Lower leg skin (tissue), 4 donors: ENCODE data around the gene AKR1C3. TPM values are rescaled to one million over a fixed set of nuclear protein-coding genes. Genes with fewer than 3 reads are reported as not detected.
"Not testable (repeated sequence)": the region's sequence is repeated elsewhere in the genome, so short reads cannot be mapped to it uniquely, and the experiment has no call there.

ENCODE experiments used
- DNase-seq, 2 donors: peaks; one replicate each; pipeline ENCODE4 v3.0.0-alpha.2; 2019; ENCODE audit warnings: low spot score in 2 of 2
- H3K4me3 ChIP-seq: fragments of 200-600 bp; sonication (generic); 2 replicates; pipeline ENCODE4 v1.5.1; 2017; ENCODE audit warnings: mild to moderate bottlenecking, low read depth; ENCODE audit not compliant: poor library complexity, severe bottlenecking
- POLR2A ChIP-seq, 2 donors: fragments of 450-650 bp; IDR thresholded peaks; one replicate each; pipeline ENCODE4 v1.6.1; 2016 to 2017; ENCODE audit warnings: antibody characterized with exemption in 2 of 2, mild to moderate bottlenecking in 1 of 2, moderate library complexity in 1 of 2
- WGBS, 2 donors: methylation state at CpG; one replicate each; pipeline ENCODE4 v1.1.5; 2018; 5-methylcytosine and 5-hydroxymethylcytosine counted together
- intact Hi-C: fragments of 100-400 bp; cut with DNase I; formaldehyde crosslinking; loops from one replicate; pipeline ENCODE4 v1.15.0; 2023; ENCODE audit warnings: low total_unique reads
- total RNA-seq, 4 donors: library from RNA; depleted of rRNA; stranded (reverse); fragments of >200 nt; gene quantifications; one replicate each; pipeline ENCODE4 v1.1.0, GENCODE V29; 2016
- TF ChIP-seq, protein P1 (sequence below), 3 donors: fragments of 450-650 bp; IDR thresholded peaks; one replicate each; pipeline ENCODE4 v1.5.1; 2016; ENCODE audit warnings: antibody characterized with exemption in 3 of 3, mild to moderate bottlenecking in 3 of 3, moderate library complexity in 2 of 3

The AKR1C3 gene
- total RNA-seq, 4 donors from 2014 or later = 17.2 to 38.7 (median 29.6) TPM

DNA sequence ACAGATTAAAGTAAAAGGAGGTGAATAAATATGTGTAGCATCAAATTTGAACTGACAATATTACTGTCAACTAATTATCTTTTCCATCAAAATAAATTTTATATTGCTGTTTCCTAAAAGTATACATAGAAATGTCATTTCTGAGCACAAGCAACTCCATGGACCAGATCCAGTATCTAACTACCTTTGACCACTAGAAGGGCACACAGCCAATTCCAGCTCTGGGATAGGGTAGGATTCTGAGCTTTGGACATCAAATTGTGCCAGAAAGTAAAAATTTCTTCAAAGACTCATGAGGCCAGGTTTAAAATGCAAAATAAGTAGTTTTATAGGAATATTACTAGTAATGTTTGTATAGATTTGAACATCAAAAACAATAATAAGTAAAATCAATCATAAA lies 29.7 kb downstream of the AKR1C3 start:
- intact Hi-C loops = no loop called here
- no peak for TF ChIP-seq POLR2A (IDR thresholded peaks at IDR 0.05)
- TF ChIP-seq, protein P1, sequence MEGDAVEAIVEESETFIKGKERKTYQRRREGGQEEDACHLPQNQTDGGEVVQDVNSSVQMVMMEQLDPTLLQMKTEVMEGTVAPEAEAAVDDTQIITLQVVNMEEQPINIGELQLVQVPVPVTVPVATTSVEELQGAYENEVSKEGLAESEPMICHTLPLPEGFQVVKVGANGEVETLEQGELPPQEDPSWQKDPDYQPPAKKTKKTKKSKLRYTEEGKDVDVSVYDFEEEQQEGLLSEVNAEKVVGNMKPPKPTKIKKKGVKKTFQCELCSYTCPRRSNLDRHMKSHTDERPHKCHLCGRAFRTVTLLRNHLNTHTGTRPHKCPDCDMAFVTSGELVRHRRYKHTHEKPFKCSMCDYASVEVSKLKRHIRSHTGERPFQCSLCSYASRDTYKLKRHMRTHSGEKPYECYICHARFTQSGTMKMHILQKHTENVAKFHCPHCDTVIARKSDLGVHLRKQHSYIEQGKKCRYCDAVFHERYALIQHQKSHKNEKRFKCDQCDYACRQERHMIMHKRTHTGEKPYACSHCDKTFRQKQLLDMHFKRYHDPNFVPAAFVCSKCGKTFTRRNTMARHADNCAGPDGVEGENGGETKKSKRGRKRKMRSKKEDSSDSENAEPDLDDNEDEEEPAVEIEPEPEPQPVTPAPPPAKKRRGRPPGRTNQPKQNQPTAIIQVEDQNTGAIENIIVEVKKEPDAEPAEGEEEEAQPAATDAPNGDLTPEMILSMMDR (IDR thresholded peaks at IDR 0.05) = no peak
- DNase-seq = no peak
- H3K4me3 ChIP-seq = no peak overlapping the region

DNA sequence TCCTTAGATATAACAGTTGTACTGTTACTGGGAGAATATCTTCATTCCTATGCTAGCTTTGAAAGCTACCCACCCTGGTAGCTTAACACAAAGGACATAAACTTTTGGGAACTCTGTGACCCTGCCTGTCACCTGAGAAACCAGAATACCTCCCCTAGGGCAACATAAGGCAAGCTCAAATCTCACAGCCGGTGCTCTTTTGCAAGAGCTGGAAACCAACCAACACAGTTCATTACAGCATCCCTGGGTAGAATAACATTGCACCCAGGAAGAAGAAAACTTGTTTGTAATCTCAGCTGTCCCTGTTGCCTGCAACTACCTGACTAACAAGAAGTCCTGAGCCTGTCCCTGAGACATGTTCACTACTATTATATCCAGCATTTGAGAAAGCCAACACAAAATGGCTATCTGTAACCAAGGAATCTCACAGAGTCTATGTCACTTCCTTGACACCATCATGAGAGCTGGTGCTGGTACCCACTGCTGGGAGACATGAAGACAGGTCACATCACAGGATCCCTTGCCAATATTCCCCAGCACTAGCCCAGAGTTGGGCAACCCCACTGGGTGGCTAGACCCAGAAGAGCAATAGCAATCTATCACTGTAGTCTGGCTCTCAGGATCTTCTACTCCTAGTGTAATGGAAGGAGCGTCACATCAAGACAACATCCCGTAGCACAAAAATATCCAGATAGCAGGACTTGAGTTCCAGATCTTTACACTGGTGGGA lies 31.3 kb downstream of the AKR1C3 start:
- intact Hi-C loops = no loop called here
- TF ChIP-seq, protein P1 (IDR thresholded peaks at IDR 0.05) = no peak
- no peak for TF ChIP-seq POLR2A (IDR thresholded peaks at IDR 0.05)
- 78 to 81% methylated on average over 3 of the region's 3 CpGs for WGBS, 2 donors

DNA sequence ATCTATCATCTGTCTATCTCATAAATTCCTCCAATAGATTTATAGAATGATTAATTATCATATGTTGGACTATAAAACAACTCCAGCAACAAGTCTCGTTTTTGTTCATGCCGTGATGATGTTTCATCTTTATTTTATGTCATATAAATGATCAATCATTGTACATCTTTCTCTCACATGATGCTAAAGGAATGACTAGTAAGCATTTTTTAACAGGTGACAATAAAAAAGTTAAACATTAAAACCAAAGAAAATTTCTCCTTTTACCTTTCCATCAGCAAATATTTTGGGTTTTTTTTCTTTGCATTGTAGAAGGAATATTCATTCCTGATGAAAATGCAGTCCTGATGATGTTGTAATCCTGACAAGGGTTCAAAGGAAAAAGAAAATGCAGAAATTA lies 41.4 kb downstream of the AKR1C3 start:
- DNase-seq = no peak
- no peak overlapping the region for H3K4me3 ChIP-seq
- 65 to 84% methylated on average over 2 of the region's 2 CpGs for WGBS, 2 donors
- intact Hi-C loops = no loop called here
- TF ChIP-seq POLR2A (IDR thresholded peaks at IDR 0.05) = no peak
- TF ChIP-seq, protein P1 (IDR thresholded peaks at IDR 0.05) = no peak

More for the DNA sequence above, 31.3 kb downstream of the AKR1C3 start:
- no peak for DNase-seq
- H3K4me3 ChIP-seq = no peak overlapping the region

DNA sequence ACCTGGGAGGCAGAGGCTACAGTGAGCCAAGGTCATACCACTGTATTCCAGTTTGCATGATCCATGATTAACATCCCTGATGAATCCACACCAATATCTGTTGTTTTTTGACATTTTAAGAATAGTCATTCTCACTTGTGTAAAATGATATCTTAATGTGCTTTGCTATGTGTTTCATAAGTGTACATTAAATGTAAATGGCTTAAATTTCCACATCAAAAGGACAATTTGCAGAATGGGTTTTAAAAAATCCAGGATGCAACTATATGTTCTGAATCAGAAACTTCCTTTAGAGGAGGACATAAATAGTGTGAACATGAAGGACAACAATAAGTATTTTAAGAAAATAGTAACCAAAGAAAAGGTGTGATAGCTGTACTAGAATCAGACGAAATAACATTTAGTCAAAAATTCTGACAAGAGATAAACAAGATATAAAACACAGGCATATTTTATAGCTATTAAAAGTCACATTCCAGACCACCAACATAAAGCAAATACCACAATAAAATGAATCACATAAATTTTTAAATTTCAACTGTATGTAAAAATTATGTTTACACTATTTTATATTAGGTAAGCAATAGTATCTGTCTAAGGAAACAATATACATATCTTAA lies 42.4 kb downstream of the AKR1C3 start:
- intact Hi-C loops = no loop called here
- no peak for DNase-seq
- H3K4me3 ChIP-seq = no peak overlapping the region
- WGBS, 2 donors = 94 to 95% methylated on average over 1 of the region's 1 CpG
- no peak for TF ChIP-seq POLR2A (IDR thresholded peaks at IDR 0.05)
- TF ChIP-seq, protein P1 (IDR thresholded peaks at IDR 0.05) = no peak

DNA sequence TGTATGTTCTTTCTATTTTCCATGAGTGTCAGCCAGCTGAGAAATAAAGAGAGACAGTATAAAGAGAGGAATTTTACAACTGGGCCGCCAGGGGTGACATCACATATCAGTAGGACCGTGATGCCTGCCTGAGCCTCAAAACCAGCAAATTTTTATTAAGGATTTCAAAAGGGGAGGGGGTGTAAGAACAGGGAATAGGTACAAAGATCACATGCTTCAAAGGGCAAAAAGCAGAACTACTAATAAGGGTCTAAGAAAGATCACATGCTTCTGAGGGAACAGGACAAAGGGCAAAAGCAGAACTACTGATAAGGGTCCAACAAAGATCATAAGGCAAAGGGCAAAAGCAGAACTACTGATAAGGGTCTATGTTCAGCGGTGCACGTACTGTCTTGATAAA lies 43.5 kb downstream of the AKR1C3 start:
- H3K4me3 ChIP-seq, DNase-seq, intact Hi-C loops: not testable (repeated sequence)
- WGBS, 2 donors = 32 to 56% methylated on average over 4 of the region's 4 CpGs

DNA sequence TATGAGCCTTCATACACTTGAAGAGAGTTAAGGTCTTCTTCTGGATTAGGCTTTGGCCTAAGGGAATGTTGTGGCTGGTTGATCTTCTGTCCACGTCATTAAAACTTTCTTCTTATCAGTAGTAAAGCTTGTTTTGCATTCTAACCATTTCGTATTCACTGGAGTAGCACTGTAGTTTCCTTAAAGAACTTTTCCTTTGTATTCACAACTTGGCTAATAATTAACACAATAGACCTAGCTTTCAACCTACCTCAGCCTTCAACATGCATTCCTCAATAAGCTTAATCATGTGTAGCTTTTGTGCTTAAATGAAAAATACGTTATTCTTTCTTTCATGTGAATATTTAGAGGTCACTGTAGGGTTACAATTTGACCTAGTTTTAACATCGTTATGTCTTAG lies 48.0 kb downstream of the AKR1C3 start:
- 70 to 75% methylated on average over 4 of the region's 4 CpGs for WGBS, 2 donors
- intact Hi-C loops = no loop called here
- no peak for TF ChIP-seq POLR2A (IDR thresholded peaks at IDR 0.05)
- TF ChIP-seq, protein P1 (IDR thresholded peaks at IDR 0.05) = no peak
- DNase-seq = no peak
- H3K4me3 ChIP-seq = no peak overlapping the region
